GM12873 (cell line): ENCODE measurements around the gene TESK2.

Source experiments
- TF ChIP-seq, protein P1 (sequence below): IDR thresholded peaks from 2 replicates; pipeline ENCODE4 v1.5.1; 2012; ENCODE audit warnings: low read depth, mild to moderate bottlenecking, moderate library complexity, low read length, control low read depth; ENCODE audit not compliant: insufficient read depth; ENCODE audit errors: missing control alignments

Gene TESK2

DNA sequence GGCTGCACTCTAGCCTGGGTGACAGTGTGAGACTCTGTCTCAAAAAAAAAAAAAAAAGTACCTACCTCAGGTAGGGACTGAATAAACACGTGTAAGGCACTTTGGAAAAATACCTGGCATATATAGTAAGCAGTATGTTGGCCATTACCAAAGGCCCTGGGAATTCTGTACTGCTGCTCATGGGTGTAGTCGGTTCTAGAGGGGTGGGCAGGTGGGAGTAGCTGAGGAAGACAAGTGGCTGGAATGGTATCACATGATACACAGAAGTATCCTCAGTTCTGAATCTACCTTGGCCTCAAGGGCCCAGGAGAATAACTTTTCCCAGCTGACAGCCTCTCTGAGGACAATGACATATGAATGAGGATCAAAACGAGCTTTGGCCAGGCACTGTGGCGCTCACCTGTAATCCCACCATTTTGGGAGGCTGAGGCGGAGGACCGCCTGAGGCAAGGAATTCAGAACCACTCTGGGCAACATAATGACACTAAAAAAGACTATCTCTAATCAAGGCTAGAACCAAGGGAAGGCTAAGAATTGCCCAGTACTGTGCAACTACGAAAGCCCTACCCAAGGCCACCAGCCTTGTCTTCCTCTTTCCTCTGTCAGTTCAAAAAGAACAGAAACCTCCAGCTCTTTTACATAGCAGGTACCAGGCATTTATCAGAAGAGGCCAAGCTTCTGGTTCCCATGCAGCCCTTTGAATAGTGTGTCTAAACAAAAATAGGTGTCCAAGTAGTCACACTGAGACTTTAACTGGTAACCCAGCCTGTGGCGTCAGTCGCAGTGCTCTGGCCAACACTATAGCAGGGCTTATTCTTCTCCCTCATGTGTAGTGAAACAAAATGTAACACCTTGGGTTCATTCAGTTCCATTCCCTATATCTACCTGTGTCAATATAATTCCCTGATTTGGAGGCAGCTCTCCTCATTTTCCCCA is 19.3 kb upstream of the TESK2 start:
- TF ChIP-seq, protein P1, sequence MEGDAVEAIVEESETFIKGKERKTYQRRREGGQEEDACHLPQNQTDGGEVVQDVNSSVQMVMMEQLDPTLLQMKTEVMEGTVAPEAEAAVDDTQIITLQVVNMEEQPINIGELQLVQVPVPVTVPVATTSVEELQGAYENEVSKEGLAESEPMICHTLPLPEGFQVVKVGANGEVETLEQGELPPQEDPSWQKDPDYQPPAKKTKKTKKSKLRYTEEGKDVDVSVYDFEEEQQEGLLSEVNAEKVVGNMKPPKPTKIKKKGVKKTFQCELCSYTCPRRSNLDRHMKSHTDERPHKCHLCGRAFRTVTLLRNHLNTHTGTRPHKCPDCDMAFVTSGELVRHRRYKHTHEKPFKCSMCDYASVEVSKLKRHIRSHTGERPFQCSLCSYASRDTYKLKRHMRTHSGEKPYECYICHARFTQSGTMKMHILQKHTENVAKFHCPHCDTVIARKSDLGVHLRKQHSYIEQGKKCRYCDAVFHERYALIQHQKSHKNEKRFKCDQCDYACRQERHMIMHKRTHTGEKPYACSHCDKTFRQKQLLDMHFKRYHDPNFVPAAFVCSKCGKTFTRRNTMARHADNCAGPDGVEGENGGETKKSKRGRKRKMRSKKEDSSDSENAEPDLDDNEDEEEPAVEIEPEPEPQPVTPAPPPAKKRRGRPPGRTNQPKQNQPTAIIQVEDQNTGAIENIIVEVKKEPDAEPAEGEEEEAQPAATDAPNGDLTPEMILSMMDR, result no peak

- TF ChIP-seq, protein P1, result peak; percentile 35
These were observed 17.6 kb upstream of the TESK2 start for GRCh38 chr1:45508295-45509151.

DNA sequence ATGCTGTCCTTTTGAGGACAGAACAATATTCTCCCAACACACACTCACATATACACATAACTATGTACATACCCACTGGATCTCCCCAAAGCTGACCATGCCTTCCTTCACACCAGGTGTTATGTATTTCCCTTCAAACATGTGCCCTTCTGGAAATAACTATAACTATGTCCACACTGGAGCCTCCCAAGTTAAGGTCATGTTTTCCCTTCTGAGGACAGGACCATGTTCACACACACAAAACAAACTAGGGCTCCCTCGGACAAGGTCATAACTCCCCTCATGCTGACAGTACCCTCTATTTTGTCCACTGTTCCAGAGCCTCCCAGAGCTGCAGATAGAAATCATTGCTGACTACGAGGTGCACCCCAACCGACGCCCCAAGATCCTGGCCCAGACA is 16.9 kb upstream of the TESK2 start:
- TF ChIP-seq, protein P1, result no peak

GRCh38 chr1:45507195-45507594 is 16.2 kb upstream of the TESK2 start:
- TF ChIP-seq, protein P1, result no peak

- TF ChIP-seq, protein P1, result no peak
These were observed 12.7 kb upstream of the TESK2 start for GRCh38 chr1:45503462-45504360.

GRCh38 chr1:45501505-45501859 is 10.5 kb upstream of the TESK2 start:
- TF ChIP-seq, protein P1, result no peak
